GM13976 (cell line): ENCODE measurements around the gene CKB.

Experiments
- DNase-seq: peaks from one replicate; pipeline ENCODE4 v3.0.0; 2012; ENCODE audit warnings: low spot score
- CTCF ChIP-seq: IDR thresholded peaks from 2 replicates; pipeline ENCODE4 v1.5.1; 2012; ENCODE audit warnings: borderline replicate concordance, mild to moderate bottlenecking; ENCODE audit not compliant: insufficient read depth; ENCODE audit errors: extremely low read depth, missing control alignments, control extremely low read depth
- in situ Hi-C: fragments of 300-500 bp; cut with MboI; formaldehyde crosslinking; loops from one replicate; pipeline ENCODE4 v1.12.0; 2022; ENCODE audit warnings: low sequenced_read_pairs, mixed read lengths, inconsistent platforms; ENCODE audit not compliant: unreplicated experiment

The CKB gene

GRCh38 chr14:103519837-103520212, 2.8 kb downstream of the CKB start:
- in situ Hi-C loops, result loop anchor here (5.0 kb wide), 1 partner anchor 37 kb away; no protein-coding TSS in a partner anchor
- TF ChIP-seq CTCF, result no peak
- no peak for DNase-seq

GRCh38 chr14:103519043-103519836, 3.4 kb downstream of the CKB start:
- in situ Hi-C loops, result loop anchor here (5.0 kb wide), 1 partner anchor 38 kb away; no protein-coding TSS in a partner anchor
- TF ChIP-seq CTCF, result no peak
- DNase-seq, result no peak

- in situ Hi-C loops, result loop anchor here (5.0 kb wide), 1 partner anchor 39 kb away; no protein-coding TSS in a partner anchor
- peak; percentile 89 for TF ChIP-seq CTCF
- DNase-seq, result peak; percentile 89
Observed at GRCh38 chr14:103518422-103519042, 4.1 kb downstream of the CKB start.

GRCh38 chr14:103517721-103518421, 4.8 kb downstream of the CKB start:
- no peak for TF ChIP-seq CTCF
- no peak for DNase-seq
- in situ Hi-C loops, result loop anchor here (5.0 kb wide), 1 partner anchor 39 kb away; no protein-coding TSS in a partner anchor

GRCh38 chr14:103517174-103517566, 5.5 kb downstream of the CKB start:
- in situ Hi-C loops, result loop anchor here (5.0 kb wide), 1 partner anchor 40 kb away; no protein-coding TSS in a partner anchor
- DNase-seq, result no peak
- TF ChIP-seq CTCF, result no peak

- in situ Hi-C loops, result loop anchor here (5.0 kb wide), 1 partner anchor 41 kb away; no protein-coding TSS in a partner anchor
- DNase-seq, result no peak
- TF ChIP-seq CTCF, result no peak
Observed at GRCh38 chr14:103516426-103517173, 6.0 kb downstream of the CKB start.
